ENCODE data around the gene RPL32.
"Not testable (repeated sequence)": the region's sequence is repeated elsewhere in the genome, so short reads cannot be mapped to it uniquely, and the experiment has no call there.

RPL32 gene

DNA sequence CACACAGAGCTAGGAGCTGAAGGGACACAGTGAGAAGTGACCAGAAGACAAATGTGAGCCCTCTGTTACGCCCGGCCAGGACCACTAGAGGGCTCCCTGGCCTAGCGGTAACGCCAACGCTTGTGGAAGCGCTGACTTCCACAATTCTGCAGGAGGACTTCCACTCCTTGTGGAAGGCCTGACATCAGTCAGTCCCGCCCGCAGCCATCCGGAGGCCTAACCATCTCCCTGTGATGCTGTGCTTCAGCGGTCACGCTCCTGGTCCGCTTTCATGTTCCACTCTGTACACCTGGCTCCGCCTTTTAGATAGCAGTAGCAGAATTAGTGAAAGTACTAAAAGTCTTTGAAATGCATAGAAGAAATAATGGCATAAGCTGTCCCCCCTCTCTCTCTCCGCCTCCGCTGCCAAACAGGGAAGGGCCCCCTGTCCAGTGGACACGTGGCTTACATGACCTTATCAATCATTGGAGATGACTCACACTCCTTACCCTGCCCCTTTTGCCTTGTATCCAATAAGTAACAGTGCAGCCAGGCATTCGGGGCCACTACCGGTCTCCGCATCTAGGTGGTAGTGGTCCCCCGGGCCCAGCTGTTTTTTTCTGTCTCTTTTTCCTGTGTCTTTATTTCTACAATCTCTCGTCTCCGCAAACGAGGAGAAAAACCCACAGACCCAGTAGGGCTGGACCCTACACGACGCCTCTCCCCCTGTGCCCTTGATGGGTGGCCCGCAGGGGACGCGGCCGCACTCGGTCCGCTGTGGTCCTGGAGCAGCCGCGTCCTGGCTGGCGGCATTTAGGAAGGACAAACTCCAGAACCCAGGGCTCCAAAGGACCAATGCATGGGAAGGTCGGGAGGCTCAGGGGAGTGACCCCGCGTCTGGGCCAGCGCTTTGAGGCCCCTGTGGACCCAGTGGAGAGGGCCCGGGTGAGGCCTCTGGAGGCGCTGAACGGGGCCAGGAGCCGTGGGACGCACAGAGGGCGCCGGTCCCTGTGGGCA is 27.0 kb upstream of the RPL32 start:
- DNase-seq: no peak

DNA sequence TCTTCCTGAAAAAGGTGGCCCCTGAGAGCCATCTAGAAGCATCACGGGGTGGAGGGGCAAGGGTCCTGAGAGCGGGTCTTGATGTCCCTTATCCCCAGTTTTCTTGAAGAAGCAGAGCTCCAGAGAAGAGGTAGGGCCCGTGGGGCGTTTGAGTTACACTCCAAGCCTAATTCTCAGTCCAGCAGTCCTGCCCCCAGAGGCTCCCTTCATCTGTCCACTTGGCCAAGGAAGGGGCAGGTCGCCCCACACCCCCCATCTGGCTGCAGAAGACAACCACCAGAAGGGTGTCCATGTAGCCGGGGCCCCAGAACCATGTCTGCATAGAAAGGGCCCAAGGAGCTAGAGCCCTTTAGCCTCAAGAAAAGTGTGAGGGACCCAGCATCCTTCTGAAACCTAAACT is 25.5 kb upstream of the RPL32 start:
- DNase-seq: no peak

DNA sequence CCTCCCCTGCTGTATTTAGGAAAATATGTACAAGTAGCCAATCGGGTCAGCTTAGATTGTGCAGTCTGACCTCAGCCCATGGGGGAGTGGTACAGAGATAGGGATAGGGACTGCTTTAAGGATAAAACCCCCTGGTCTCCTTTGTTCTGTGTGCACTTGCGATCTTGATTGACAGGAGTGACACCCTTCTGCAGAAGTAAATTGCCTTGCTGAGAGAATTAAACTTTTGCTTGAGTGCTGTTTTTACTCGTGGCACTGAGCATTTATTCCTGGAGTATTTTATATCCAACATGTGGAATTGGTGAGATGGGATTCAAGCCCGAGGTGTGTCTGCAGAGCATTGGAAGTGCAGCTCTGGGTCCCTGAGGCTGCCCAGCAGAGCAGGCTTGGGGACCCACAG is 23.9 kb upstream of the RPL32 start:
- no peak for DNase-seq

DNA sequence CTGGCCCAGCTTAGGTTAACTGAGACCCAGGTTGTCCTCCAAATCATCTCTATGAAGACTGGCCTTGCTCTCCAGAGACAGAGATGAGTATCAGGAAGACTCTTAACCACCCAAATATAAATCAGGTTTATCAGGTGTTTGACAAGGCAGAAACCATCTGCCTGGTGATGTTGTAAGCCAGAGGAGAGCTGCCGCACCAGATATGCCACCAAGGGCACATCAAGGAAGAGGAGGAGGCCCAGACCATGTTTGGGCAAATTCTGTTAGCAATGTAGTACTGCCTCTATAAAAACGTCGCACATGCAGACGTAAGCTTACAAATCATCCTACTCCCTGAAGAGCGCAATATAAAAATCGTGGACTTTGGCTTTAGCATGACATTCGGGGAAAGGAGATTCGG is 21.0 kb upstream of the RPL32 start:
- DNase-seq: no peak

- DNase-seq: no peak
Observed at GRCh38 chr3:12861611-12862010, 20.2 kb upstream of the RPL32 start.

DNA sequence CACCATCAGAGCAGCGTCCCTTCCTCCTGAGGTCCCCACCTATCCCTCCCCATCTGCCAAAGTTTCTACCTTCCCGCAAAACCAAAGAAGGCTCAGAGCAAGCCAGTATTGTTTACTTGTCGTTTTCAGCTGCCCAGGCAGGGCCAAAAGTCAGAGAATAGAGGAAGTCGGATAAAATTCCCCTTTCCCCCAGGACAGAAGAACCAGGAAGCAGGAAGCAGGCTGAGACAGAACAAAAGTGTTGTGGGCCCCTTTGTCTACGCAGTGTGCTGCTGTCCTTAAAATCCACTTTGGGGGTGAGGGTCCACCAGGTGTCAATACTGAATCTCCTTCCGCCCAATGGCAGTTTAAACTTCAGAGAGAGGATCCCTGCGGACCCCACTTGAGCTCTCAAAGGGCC is 18.5 kb upstream of the RPL32 start:
- DNase-seq: no peak

DNA sequence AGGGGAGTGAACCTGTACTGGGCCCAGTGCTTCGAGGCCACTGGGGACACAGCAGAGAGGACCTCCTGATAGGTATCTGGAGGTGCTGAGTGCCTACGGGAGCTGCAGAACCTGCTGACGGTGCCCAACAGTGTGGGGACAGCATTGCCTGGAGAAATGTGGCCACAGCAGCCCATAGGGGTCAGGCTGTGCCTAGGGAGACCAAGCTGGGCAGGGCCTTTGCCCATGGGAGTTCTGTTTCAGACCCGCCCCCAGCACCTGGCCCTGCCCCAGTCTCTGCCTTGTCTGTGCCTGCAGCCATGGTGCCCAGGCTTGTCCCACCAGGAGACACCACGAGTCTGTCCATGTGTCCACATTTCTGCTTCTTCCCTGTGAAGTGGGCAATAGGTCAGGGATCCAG is 15.3 kb upstream of the RPL32 start:
- no peak for DNase-seq

GRCh38 chr3:12854565-12854964 is 13.2 kb upstream of the RPL32 start:
- DNase-seq: no peak

DNA sequence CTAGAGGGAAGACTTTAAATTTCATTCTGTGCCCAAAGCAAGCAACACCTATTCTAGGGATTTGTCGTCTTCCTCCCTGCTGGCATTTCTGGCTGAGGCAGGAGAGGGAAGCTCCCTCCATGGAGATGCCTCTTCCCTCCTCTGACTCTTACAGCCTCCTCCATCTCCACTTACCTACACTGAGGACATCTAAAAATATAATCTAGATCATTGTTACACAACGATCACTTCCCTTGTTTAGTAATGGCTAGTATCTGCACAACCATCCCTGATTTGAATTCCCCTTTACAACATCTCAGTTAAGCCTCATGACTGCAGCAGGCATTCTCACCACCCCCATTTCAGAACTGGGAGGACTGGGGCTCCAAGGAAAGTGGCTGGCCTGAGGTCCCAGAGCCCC is 12.5 kb upstream of the RPL32 start:
- DNase-seq: not testable (repeated sequence)

GRCh38 chr3:12852201-12852600 is 10.8 kb upstream of the RPL32 start:
- DNase-seq: no peak

- no peak for DNase-seq
Observed at GRCh38 chr3:12845811-12846210, 4.4 kb upstream of the RPL32 start.

DNA sequence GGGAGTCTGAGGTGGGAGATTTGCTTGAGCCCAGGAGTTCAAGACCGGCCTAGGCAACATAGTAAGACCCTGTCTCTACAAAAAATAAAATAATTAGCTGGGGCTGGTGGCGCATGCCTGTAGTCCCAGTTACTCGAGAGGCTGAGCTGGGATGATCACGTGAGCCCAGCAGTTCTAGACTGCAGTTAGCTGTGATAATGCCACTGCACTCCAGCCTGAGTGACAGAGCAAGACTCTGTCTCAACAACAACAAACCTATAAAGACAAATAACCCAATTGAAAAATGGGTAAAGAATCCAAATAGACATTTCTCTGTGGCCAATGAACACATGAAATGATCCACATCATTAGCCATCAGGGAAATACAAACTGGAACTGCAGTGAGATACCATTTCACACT is 1.1 kb upstream of the RPL32 start:
- DNase-seq: no peak

DNA sequence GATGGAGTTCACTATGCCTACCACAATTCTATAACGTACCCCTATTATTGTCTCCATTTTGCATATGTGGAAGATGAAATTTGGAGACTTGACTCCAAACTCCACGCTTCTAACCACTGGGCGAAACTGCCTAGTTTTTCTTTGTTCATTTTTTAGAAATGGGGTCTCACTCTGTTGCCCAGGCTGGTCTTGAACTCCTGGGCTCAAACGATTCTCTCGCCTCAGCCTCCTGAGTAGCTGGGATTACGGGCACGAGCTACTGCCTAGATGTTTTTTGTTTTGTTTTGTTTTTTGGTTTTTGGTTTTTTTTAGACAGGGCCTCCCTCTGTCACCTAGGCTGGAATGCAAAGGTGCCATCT is 584 bp upstream of the RPL32 start:
- DNase-seq: no peak

DNA sequence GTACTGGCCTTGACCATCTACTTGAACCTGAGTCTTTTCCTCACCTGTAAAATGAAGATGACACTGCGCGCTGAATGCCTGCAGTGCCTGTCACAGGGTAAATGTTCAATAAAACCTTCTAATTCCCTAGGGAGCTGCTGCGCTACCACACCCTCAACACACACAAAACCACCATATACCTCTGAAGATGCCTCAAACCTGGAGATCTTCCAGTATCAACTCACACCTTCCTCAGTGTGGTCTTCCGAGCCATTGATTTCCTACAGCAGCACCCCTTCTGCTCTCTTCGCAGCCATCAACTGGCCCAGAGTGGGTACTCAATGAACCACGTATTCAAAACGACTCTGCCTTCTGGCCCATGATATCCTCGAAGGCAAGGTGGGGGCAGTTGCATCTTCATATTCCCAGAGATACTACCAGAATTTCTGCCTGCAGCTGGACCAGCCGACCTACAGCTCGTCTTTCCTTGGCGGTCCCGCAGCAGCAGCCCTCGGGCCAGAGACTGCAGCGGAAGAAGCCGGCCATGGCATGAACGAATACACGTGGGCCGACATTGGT is 695 bp downstream of the RPL32 start:
- DNase-seq: no peak

- not testable (repeated sequence) for DNase-seq
Observed at GRCh38 chr3:12840148-12840547, 1.2 kb downstream of the RPL32 start.

DNA sequence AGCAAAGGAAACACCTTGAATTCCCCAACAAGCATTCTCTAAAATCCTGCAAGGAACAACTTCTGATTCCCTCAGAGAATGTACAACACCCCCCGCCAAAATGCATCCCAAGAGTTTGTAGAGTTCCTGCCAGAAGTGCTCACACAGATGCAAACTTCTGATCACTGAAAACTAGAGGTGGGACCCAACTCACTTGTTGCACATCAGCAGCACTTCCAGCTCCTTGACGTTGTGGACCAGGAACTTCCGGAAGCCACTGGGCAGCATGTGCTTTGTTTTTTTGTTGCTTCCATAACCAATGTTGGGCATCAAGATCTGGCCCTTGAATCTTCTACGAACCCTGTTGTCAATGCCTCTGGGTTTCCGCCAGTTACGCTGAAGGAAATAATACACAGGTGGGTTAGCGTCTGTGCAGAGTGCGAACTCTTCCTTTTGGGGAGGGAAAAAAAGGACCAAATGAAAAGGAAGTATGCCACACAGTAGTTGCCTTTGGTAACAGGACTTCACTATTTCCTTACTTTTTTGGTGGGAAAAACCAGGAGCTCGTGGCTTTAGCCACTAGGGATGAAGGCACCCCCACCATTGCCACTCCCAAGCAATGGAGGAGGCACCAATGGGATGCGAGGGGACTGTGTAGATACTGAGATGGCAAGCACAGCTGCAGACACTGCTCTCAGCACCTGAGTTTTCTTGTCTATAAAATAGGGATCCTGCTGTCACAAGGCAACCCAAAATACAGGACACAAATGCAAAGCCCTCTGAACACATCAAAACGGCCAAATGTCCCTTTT is 2.0 kb downstream of the RPL32 start:
- DNase-seq: no peak

DNA sequence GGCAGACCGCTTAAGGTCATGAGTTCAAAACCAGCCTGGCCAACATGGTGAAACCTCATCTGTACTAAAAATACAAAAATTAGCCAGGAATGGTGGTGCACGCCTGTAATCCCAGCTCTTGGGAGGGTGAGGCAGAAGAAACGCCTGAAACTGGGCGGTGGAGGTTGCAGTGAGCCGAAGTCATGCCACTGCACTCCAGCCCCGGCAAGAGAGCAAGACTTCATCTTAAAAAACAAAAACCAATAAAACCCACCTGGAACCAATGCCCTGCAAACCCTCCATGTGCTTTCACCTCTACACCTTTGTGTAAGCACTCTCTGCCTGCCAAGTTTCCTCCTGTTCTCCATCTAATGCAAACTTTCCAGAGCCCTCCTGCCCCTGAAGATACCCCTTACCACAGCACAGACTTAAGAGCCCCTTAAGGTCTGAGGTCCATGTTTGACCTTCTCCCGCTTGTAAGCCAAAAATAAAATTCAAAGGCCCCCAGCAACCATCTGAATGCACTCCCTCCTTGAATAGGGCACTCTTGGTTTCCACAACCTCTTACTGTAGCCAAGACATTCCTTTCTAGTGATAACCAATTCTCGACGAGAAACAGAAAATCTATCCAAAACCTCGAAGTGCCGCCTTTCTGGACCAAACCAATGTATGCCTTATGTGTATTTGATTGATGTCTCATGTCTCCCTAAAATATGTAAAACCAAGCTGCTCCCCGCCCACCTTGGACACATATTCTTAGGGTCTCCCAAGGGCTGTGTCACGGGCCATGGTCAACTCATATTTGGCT is 3.0 kb downstream of the RPL32 start:
- no peak for DNase-seq

DNA sequence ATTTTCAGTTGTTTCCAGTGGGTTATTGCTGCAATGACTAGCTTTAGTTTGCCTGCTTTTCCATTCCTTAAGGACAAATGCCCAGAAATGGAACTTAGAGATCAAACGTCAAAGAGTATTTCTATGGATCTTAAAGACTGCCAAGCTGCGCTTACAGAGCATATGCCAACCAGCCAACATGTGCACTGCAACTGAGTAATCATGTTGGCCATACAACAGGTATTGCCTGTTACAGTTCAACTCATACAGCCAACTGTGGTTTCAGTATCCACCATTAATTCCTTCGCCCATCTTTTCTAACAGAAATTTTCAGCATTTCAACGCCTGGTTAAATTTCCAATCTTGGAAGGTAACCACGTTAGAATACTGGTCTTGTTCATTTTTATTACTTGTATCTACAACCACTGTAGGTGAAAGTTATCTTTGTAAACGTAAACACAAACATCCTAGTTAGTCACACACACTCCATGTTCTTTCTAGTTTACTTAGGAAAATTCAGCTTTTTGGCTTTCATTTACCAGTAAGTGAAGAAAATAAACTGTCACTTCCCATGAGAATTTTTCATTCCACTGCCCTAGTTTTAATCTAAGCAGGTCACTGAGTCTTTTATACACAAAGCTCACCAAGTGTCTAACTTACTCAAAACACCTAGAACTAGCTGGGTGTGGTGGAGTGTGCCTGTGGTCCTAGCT is 3.9 kb downstream of the RPL32 start:
- DNase-seq: no peak

DNA sequence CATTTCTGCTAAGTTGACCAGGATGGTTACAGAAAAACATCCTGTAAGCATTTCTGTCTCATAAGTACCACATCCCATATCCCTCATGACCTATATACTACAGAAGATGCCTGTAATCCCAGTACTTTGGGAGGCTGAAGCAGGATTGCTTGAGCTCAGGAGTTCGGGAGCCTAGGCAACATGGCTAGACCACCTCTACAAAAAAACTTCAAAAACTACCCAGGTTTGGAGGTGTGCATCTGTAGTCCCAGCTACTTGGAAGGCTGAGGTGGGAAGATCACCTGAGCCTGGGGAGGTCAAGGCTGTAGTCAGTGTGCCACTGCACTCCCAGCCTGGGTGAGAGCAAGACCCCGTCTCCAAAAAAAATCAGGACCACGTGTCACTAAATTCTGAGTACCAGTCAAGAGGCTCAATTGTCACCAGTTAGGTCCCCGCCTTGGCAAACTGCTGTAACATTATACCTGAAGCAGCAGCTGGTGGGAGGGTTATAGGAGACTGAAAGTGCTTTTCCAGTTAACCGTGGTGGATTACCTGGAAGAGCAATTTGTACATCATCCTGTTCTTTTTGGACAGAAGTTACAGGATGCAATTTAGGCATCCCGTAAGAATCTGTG is 6.2 kb downstream of the RPL32 start:
- no peak for DNase-seq

DNA sequence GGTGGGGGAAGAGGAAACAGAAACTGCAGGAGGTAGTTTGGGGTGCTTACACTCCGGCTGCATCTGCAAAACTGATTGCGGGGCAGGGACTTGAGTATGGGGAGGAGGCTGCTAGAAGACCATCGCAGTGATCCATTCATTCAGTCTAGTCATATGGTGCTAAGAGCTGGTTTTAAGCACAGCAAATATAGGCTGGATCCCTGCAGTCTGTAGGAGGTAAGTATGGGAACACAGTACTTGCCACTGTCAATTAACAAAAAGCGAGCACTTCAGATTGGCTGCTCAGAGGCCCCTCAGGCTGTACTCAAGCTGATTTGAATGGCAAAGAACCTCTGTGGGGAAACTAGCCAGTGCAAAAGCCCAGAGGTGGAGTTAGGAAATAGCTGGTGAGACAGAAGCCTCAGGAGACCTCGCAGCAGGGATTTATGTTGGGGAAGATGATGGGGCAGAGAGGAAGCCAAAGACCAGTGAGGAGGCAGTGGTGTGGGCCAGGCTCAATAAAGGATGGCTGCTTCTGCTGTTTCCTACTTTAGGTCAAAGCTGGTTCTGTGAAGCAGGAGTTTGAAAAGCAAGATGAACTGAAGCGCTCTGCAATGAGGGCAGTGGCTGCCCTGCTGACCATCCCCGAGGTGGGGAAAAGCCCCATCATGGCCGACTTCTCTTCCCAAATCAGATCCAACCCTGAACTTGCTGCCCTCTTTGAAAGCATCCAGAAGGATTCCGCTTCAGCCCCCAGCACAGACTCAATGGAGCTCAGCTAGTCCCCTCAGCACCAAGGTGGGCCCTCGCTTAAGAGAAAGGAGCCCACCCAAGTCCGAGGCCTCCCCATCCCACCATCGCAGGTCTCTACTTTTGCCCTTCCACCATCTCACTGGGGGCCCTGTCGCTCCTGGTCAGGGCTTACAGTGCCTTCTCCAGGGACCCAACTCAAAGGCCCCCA is 7.9 kb downstream of the RPL32 start:
- no peak for DNase-seq
